GM04503 (cell line): Measurements from ENCODE around the gene TAGAP.

ENCODE experiments used
- DNase-seq: peaks from one replicate; pipeline ENCODE4 v3.0.0-alpha.2; 2012; ENCODE audit warnings: low read depth

Gene TAGAP

DNA sequence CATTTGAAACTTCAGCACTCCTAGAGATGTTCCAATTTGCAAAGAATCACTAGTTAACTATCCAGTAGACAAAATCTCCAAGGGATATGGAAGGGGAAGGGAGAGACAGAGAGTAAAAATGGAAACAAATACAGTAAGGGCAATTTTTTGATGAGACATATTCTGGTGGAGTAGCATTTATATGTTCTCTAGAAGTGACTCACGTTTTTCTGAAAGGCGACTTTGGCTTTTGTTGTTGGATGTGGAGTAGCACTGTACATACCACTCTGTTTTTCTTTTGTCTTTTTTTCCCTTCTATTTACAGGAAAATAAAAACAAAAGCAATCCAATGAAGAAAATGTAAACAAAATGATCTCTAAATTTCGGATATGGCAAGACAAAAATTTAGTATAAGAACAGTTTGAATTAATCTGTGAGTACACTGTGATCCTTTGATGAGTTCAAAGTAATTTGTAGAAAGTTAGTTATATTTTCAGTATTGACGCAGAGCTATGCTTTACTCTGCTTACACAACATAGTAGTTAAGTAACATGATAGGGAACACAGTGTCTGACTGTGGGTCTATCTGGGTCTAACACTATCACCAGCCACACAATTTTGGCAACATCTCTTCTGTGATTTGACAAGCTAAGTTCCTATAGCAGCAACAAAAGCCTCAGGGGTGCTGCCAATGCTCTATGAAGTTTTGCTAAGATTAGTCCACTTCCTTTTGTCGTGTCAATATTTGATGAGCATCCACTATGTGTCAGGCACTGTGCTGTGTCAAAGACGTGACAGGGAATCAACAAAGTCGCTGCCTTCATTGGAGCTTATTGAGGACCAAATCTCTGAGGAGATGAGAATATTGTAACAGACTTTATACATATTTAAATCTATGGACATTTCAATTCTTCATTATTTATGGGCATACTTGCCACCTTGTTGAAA lies 27.3 kb upstream of the TAGAP start:
- no peak for DNase-seq

DNA sequence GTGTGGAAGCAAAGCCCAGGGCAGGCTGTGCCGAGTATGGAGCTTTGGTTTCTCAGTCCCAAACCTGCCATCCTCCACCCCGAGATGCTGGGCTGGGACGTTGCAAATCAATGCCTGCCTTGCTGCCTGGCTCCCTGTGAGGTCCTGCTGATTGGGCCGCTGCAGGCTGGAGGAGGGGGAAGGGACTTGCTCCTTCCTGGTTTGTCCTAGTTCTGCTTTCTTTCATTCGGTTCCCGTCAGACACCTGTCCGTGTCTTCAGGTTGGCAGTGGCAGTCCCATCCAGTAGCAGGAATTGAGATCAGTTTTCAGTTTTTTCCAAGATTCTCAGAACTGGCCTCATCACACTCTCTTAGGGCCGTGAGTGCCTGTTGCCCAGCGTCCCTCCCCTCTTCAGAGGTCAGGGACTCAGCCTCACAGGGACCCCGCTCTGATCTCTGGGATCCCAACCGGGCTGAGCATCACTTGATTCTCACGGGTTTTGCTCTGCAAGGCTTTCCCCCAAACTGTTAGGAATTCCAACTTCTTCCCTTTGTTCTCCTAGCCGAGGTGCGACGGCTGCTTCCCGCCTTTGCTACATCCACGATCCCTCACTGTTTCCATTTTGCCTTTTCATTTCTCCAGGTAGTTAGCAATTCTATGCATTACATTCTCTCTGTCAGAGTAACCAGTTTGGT lies 24.2 kb upstream of the TAGAP start:
- no peak for DNase-seq

DNA sequence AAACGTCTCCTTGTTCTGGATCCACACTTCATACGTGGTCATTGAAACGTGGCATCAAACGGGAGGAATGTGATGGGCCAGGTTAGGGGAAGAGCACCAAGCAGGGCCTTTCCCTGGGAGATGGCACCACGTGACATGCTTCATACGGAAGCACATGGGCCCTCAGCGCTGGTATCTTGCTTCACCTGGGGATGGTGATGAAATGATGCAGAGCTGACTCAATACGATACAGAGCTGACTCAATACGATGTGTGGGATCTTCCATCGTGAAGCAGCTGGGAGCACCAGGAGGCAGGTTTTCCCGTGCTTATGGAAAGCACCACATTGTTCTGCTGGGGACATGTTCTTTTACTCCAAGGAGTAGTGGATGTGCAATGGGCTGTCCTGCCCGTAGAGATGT lies 22.5 kb upstream of the TAGAP start:
- no peak for DNase-seq

DNA sequence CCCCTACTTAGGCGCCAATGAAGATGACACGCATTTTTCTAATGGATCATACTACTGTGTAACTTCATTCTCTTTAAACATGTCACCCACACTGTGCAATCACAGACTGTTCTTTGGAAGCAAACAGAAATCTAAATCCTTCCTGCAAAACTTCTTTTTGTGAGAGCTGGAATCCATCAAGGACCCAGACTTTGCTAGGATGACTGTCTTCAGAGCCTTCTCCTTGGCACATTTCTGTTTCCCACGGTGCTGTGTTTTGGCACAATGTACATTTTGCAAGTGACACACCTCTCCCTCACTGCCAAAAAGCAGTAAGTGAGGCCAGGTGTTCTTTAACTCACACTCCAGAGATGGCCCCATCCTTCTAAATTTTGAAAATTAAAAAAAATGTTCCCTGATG lies 21.7 kb upstream of the TAGAP start:
- DNase-seq: no peak

DNA sequence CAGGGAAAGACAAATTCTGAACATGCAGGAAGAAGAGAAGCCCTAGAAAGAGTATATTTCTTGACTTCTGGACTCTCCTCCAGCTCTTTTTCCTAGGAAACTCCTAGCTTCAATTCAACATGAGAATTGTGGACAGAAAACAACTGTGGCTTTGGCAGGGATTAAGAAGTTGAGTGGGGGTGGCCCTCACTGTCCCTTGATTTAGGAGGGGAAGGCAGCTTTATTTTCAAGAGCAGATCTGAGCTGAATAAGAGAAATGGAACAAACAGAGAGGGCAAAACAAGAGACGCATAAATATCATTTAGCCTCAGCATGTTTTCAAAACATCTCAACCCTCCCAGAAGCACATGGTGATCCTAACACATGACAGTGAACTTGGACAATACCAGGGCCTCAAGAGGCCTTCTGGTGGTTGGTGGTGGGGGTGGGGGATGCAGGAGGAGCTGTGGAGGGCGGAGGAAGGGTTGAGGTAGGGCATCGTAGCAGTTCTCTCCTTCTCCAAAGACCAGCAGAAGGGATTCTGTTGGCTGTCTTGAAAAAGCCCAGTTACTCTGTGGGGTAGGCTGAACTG lies 21.1 kb upstream of the TAGAP start:
- no peak for DNase-seq

DNA sequence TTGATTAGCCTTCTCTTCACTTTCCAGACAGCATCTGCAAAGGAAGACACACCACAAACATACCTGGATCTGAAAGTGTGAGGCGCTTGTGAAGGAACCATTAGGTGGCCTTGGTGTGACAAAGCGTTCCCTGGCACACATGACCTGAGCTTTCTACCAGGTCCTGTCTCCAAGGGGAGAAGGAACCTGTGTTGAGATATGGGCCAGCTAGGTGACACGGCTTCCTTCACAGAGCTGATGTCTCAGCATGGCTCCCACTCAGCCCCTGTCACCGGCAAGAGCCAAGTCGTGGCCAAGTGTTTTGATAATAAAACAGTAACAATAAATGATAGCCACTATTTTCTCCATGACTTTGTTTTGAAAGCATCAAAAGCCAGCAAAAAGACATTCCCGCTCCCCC lies 20.3 kb upstream of the TAGAP start:
- no peak for DNase-seq

DNA sequence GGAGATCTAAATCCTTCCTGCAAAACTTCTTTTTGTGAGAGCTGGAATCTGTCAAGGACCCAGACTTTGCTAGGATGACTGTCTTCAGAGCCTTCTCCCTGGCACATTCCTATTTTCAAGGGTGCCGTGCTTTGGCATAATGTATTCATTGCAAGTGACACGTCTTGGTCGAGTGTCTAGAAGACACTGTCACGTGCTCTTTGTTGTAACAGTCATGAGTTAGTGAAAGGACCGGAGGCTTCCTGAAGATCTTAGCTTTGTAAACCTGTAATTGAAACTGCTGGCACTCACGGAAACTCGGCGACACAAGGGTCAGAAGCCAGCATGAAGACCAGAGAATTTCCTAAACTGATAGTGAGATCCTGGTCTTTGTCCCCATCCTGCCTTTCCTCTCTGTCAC lies 19.7 kb upstream of the TAGAP start:
- no peak for DNase-seq

DNA sequence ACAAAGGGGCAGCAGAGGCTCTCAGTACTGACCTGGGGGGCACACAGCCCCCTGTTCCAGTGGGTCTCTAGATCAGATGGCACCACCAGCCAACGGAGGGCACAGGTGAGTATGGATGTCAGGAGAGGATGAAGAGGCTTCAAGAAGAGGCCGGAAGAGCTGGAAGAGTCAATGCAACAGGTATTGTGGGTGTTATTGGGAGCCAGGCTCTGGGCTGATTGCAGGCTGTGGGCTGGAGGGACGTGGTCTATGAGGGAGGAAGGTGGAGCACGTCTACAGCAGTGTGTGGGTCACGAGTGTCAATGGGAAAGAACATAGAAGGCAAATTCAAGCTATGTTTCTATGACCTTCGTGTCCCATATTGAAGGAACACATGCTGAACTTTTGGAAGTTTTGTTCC lies 18.8 kb upstream of the TAGAP start:
- DNase-seq: no peak

DNA sequence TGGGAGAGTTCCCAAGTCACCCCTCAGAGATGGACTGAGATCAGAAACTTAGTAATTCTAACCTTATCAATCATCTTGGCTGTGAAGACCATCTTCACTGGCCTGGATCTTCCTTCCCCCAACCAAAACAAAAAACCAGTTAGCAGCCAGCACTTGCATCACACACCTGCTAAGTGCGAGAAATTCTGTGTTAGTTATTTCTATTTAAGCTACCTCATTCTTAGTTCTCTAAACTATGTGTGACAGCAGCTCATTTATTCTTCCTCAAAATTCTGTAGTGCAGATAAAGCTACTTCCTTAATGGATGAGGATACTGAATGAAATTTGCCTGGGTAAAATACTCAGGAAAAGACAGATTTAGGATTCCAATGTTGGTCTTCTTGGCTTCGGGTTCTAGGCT lies 18.2 kb upstream of the TAGAP start:
- DNase-seq: no peak

DNA sequence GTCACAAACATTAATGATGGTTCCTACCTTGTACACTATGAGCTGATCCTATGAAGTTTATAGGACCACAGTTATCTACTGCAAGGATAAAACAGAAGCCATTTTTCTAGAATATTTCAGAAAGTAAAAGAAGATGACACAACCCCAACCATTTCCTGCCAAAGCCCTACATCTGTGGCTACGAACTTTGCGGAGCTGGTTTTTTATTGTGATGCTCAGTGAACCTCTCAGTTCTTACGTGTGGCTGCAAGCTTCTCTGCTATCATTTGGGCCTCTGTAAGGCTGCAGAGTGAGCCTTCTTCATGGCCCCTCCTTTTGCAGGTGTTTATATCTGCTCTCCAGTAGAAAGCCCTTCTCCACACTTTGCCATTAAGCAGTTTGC lies 17.8 kb upstream of the TAGAP start:
- DNase-seq: no peak

DNA sequence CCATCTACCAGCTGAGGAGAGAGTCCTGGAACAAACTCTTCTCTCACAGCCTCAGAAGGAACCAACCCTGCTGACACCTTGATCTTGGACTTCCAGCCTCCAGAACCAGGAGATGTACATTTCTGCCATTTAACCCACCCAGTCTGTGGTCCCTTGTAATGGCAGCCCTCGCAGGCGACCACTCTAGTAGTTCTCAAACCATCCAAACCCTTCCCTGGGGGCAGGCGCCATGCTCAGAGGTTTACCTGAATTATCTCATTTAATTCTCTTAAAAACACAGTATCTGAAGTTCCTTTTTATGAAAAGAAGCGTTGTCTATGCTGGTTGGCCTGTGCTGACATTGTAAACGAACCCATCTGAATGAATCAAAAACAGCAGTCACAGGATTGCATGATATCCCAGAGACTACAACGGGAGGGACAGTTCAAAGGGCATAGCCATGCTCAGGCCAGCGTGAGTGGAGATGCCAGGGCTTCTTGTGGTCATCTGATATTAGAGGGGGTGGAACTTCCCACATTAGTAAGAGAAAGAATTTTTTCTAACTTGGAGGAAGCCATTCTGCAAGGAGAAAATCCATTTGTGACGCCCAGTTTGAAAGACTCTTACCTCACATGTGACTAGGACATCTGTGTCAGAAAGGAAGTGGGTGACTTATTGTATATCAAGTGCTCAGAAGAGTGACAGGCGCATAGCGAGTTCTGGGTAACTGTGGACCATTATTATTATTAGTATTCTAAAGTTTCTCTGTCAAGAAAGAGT lies 17.2 kb upstream of the TAGAP start:
- DNase-seq: no peak

DNA sequence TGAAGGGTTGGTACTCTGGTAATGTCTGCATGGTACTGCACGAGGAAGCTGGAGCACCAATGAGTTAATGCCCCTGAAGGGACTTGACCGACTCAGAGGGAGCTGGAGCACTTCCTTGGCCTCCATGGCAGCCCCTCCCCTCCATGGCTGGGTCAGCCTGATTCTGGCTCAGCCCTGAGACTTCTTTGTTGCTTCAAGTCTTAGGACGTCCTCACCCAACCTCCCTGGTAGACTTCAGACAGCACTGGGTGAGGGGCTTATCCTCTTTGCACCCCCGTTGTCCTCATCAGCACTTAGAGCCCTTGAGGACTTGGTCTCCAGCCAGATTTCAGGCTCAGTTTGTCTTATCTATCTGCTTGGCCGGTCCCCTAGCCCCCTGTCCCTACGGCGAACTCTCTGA lies 16.4 kb upstream of the TAGAP start:
- no peak for DNase-seq

DNA sequence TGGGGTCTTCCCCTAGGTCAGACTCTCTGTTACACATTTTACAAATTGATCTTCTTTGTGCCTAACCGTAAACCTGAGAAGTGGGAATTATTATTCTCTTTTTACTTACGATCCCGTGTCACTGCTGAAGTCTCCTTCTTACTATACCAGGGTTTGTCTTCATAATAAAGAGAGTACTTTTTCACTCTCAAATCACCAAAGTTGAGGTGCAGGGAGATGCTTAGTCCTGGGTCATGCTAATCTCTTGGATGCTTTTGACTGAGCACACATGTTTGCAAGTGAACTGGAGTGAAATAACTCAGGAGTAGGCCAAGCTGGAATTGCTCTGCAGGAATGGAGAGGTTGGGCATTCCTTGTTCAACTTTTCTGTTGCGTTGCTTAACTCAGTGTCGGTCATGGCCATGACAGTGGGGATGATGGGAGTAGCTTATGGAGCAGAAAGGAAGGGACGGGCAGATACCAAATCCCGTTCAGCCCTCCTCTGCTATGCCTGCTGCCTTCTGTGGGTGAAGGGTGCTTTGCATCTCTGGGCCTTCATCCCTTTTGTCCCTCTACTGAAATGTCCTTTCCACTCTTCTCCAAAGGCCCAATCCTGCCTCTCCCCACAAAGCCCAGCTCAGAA lies 15.2 kb upstream of the TAGAP start:
- DNase-seq: no peak

DNA sequence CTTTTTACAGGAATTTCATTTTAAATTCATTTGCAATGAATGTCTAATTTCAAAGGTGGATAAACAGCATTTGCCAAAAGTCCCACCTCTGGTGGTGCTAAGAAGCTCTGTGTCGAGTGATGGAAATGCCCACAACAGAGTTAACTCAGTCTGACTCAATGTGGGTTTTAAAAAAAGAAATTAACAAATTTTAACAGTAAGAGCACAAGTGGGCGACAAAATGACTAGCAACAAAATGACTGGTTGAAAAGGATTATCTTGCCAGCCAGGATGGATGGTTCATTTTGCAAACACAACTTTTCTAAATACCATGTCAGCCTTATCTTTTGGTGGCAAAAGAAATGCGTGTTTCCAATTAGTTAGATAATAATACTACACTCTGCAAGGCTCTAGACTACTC lies 14.3 kb upstream of the TAGAP start:
- no peak for DNase-seq

DNA sequence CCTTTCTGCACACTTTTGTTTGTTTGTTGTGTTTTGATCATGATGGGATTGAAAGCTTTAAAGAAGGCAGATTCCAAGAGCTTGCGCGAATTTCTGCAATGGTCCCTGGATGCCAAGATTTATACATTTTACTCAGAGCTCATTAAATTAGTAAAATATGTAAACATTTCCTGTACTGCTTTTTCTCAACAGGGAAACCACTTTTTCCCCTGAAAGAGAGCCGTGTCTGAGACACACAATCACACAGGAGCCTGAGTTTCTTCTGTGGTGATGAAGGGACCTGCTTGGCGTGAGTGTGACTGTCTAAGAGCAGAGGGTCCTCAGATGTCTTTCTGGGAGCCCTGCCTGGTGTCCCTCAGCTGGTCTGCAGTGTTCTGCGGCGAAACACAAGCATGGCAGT lies 12.1 kb upstream of the TAGAP start:
- DNase-seq: no peak

DNA sequence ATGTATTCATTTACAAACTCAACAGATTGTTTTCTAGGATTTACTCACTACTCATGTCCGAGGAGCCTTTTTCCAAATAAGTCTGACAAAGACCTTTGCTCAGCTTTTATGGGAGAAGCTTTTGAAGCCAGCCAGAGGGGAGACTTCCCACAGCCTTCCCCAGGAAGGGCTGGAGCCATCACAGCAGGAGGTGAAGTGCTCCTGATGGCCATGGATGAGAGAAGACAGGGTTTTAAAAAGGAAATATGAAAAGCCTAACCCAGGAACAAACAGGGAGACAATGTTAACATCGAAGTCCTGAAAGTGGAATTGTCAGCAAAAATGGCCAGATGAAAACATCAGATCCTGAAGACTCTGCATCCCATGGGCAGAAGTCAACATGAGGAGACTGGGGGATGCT lies 11.6 kb upstream of the TAGAP start:
- DNase-seq: no peak

DNA sequence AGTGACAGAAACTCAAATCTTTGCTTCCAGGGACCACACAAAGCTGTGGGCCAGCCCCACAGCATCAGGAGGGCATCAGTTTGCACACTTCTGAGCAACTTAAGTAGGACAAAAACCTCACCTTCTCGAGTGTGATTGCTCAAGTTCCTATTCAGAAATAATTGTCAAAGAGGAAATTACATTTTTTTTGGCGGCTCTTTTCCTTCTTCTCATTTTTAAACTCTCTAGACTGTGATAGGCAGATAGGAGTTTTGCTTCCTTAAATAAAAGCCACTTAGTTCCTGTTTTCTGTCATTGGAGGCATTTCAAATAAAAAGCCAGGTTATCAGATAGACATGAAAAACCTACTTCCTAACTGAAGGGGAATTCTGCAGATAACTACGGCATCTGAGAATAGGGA lies 11.2 kb upstream of the TAGAP start:
- DNase-seq: no peak

DNA sequence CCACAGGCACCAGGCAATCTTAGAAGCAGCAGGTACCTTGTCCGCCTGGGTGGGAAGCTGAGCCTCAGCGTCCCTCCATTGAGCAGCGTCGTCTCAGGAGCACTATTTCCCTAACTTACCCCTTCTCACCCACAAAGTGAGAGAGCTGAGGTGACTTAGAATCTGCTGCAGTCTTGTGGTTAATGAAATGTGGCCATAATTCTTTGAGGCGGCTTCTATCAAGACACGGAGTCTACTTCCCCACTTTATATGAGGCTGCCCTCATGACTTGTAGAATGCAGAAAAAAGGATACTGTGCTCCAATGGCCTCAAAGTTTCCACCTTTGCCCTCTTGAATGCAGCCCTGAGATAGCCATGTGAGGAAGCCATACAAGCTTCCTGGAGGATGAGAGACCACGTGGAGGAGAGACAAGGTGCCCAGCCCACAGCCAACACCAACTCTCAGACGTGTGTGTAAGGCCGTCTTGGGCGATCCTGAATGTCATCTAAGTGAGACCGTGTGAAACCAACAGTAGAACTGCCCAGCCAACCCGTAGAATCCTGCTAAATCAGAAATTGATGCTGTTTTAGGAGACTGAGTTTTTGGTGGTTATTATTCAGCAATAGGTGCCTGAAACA lies 9.1 kb upstream of the TAGAP start:
- no peak for DNase-seq

DNA sequence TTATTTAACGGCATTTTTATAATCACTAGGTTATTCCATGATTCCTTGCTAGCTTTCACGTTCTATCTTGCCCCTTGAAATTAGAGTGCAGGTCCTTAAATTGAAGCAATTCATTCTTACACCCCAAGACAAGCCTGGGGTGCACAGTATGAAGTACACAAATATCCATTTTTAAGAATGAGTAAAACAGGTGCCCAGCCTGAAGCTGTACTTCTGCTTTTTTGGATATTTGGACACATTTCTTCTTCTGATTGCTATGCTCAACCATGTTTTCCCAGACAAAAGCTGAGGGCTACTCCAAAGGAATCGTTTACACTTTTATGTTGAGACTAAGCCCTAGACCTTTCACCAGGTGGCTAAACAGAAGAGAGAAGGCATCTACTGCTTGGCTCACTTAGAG lies 7.9 kb upstream of the TAGAP start:
- no peak for DNase-seq

DNA sequence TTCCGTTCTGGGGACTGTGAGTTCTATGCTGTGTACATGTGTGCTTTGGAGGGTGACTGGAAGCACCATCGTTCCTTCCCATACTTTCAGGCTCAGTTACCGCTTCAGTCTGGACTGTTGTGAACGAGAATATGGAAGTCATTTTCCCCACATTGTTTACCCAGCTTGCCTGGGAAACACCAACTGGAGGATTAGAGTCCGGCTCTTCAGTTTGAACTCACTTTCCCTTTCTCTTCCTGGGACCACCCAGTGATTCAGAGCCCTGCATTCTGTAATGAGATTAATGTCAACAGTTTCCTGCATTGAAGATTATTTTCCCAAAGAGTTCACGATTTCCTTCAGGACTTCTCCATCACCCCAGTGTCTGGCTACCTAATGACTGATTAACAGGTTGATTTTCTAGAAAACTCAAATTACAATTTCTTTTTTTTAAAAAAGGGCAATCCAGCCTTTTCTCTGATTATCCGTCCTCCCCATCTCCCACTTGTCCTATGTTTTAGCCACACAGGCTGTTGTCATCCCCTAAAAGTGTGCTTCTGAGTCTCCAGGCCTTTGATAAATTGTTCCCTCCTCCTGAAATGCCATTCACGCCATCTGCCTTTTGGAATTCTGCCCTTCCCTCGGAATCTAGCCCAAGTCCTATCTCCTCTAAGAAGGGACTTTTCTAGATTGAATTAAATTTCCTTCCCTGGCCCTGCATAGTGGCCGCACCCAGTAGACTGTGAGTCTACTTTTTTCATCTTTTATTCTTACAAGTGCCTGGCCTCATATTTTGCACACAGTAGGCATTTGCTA lies 3.3 kb upstream of the TAGAP start:
- DNase-seq: no peak

DNA sequence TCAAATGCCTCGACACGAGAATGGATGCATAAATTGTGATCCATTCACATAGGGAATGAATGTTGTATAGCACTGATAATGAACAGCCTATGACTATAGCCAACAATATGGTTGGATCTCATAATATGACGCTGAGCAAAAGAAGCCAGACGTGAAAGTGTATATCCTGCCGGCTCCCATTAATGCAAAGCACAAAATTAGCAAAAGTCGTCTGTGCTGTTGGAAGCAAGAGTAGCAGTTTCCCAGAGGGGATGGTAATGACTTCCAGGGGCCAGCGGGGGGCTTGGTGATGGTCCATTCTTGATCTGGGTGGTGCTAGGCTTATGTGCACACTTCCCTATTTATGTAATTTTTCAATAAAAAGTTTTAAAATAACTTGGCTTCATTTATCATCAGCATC lies 1.0 kb upstream of the TAGAP start:
- DNase-seq: no peak
